Osteocyte (in vitro differentiated cells): ENCODE measurements around the gene PITPNM1. TPM values are rescaled to one million over a fixed set of nuclear protein-coding genes. Genes with fewer than 3 reads are reported as not detected.

ENCODE experiments used
- DNase-seq: peaks from one replicate; pipeline ENCODE4 v3.0.0; 2021; ENCODE audit warnings: mixed read lengths; ENCODE audit not compliant: unreplicated experiment; ENCODE audit errors: extremely low spot score
- H3K27ac Mint-ChIP-seq: one replicate; pipeline ENCODE4 v1.8.0; 2021; ENCODE audit warnings: mild to moderate bottlenecking, mixed read lengths; ENCODE audit not compliant: unreplicated experiment
- H3K27me3 Mint-ChIP-seq: one replicate; pipeline ENCODE4 v1.8.0; 2021; ENCODE audit warnings: mixed read lengths; ENCODE audit not compliant: unreplicated experiment
- H3K36me3 Mint-ChIP-seq: one replicate; pipeline ENCODE4 v1.8.0; 2021; ENCODE audit warnings: mixed read lengths; ENCODE audit not compliant: unreplicated experiment
- H3K4me1 Mint-ChIP-seq: one replicate; pipeline ENCODE4 v1.8.0; 2021; ENCODE audit warnings: mixed read lengths; ENCODE audit not compliant: unreplicated experiment
- H3K4me3 Mint-ChIP-seq: one replicate; pipeline ENCODE4 v1.8.0; 2021; ENCODE audit warnings: mild to moderate bottlenecking, moderate library complexity, mixed read lengths; ENCODE audit not compliant: unreplicated experiment
- H3K9me3 Mint-ChIP-seq: one replicate; pipeline ENCODE4 v1.8.0; 2021; ENCODE audit warnings: mixed read lengths; ENCODE audit not compliant: unreplicated experiment
- CTCF ChIP-seq: fragments of 200-600 bp; sonication (generic); IDR thresholded peaks from 2 replicates; pipeline ENCODE4 v1.5.0; 2021; ENCODE audit warnings: antibody characterized with exemption, mild to moderate bottlenecking, moderate library complexity
- total RNA-seq: library from RNA; stranded (reverse); gene quantifications from 2 replicates; pipeline ENCODE4 v1.2.1, GENCODE V29; 2021

The PITPNM1 gene
- total RNA-seq, 1 donor from 2014 or later = 46.9 TPM

DNA sequence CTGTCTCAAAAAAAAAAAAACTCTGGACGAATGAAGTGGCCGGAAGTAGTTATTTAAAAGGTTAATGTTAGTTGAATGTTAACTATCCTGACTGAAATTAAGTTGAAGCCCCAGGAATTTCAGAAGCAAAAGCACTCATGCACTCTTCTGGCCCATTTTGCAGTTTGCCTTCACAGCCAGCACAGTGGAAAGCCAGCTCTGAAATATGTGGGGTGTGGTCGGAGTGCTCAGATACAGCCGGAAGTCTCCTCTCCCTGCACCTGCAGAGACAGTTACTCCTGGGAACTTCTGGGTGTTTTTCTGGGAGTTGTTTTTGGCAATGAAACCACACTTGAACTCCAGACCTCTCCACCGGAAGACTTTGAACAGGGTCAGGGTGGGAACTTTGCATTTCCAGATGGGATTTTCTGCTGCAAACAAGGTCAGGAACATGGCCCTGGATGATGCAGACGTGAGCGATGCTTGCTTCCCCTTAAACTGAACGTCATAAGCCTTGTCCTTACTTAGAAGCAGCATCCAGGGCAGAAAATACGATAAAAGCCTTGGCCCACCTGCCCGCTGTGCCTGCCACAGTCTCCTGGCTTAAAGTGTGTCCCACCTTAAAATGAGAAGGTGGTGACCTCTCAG lies 39.6 kb upstream of the PITPNM1 start:
- peaks cover 5% of the 10 kb centered on the region for H3K4me1 Mint-ChIP-seq
- TF ChIP-seq CTCF = no peak
- H3K9me3 Mint-ChIP-seq = no peaks in the 10 kb centered on the region
- no peak for DNase-seq
- no peak overlapping the region for H3K4me3 Mint-ChIP-seq
- no peaks in the 10 kb centered on the region for H3K36me3 Mint-ChIP-seq
- H3K27me3 Mint-ChIP-seq = peaks cover 15% of the 10 kb centered on the region
- no peak overlapping the region for H3K27ac Mint-ChIP-seq

DNA sequence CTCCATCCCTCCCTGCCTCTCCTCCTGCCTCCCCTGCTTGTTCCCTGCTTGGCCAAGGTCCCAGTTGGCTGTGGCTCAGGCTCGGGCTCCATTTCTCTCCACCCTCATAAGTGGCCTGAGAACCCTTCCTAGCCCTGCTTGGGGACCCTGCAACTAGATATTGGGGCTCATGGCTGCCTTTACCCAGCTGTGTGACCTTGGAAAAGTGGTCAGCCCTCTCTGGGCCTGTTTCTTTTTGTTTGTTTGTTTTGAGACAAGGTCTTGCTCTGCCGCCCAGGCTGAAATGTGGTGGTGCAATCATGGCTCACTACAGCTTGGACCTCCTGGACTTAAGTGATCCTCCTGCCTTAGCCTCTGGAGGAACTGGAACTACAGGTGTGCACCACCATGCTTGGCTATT lies 38.4 kb upstream of the PITPNM1 start:
- Mint-ChIP-seq H3K4me1 (peaks cover 5% of the 10 kb centered on the region), H3K27me3 (peaks cover 15% of the 10 kb centered on the region), H3K36me3 (no peaks in the 10 kb centered on the region), H3K4me3 (no peak overlapping the region), H3K9me3 (no peaks in the 10 kb centered on the region), H3K27ac (no peak overlapping the region)
- no peak for TF ChIP-seq CTCF
- DNase-seq = no peak

DNA sequence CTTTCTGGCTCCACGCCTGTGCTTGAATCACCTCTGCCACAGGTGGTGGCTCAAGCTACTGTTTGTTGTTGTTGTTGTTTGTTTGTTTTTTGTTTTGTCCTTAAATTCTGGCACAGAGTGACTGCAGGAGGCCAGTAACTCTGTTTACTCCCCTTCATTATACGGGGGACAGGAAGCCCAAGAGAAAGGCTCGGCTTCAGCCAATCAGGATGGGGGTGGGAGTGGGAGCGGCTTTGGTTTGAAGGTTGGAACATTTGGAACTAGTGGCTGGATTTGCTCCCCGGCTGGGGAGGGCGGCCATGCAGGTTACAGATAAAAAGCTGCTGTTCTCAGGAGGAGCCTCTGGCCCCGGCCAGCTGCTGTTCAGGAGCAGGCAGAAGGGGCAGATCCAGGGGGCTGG lies 37.8 kb upstream of the PITPNM1 start:
- Mint-ChIP-seq H3K27me3 (peaks cover 15% of the 10 kb centered on the region), H3K4me3 (no peak overlapping the region), H3K27ac (no peak overlapping the region)

GRCh38 chr11:67542169-67542568 lies 37.0 kb upstream of the PITPNM1 start:
- no peak for DNase-seq
- Mint-ChIP-seq H3K27me3 (peaks cover 13% of the 10 kb centered on the region), H3K4me3 (no peak overlapping the region), H3K36me3 (no peaks in the 10 kb centered on the region), H3K27ac (no peak overlapping the region), H3K9me3 (no peaks in the 10 kb centered on the region), H3K4me1 (peaks cover 5% of the 10 kb centered on the region)
- TF ChIP-seq CTCF = no peak

More for the DNA sequence above, 37.8 kb upstream of the PITPNM1 start:
- peaks cover 5% of the 10 kb centered on the region for H3K4me1 Mint-ChIP-seq
- H3K36me3 Mint-ChIP-seq = no peaks in the 10 kb centered on the region
- H3K9me3 Mint-ChIP-seq = no peaks in the 10 kb centered on the region
- no peak for DNase-seq
- TF ChIP-seq CTCF = no peak

DNA sequence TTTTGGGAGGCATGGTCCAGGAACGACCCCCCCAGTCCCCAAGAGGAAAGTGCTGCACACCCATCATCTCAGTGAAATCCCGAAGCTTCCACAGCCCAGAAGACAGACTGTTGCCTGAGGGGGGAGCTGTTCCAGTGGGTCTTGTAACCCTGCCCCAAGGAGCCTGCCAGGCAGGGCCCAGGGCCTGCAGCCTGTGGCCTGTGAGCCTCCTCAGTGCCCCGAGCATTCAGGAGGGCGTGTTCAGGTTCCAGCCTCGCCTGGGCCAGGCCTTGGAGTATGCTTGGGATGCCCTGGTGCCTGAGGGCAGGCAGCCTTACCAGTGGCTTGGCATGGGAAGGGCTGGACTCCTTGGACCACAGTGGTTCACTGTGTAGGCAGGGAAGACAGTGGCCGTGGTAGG lies 36.0 kb upstream of the PITPNM1 start:
- no peak for DNase-seq
- no peak overlapping the region for H3K4me3 Mint-ChIP-seq
- peaks cover 8% of the 10 kb centered on the region for H3K27me3 Mint-ChIP-seq
- no peak for TF ChIP-seq CTCF
- no peaks in the 10 kb centered on the region for H3K9me3 Mint-ChIP-seq
- H3K4me1 Mint-ChIP-seq = peaks cover 5% of the 10 kb centered on the region
- H3K27ac Mint-ChIP-seq = no peak overlapping the region
- no peaks in the 10 kb centered on the region for H3K36me3 Mint-ChIP-seq
